GM18507 (cell line): Measurements from ENCODE around the gene PIP4K2A.

Source experiments
- DNase-seq: peaks from one replicate; pipeline ENCODE4 v3.0.0; 2011; ENCODE audit warnings: low read depth; ENCODE audit not compliant: insufficient read length; ENCODE audit errors: extremely low spot score
- FAIRE-seq: peaks from 2 replicates; lab custom pipeline; 2011; peaks lifted over from hg19 to GRCh38; lab: Jason Lieb, UNC

Gene PIP4K2A

DNA sequence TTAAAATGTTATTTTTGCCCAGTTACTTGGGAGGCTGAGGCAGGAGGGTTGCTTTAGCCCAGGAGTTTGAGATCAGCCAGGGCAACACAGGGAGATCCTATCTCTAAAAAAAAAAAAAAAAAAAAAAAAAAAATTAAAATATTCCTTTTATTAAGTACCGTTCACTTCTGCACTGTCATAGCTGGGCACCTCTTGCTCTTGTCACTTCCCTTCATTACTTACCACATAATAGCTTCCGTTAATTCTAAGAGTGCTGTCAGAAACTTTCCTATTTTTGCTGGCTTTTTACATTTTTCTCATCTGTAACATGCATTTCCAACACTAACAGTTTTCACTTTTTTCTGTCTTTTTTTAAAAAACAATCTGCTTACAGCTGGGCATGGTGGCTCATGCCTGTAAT lies 132.9 kb downstream of the PIP4K2A start:
- no peak for FAIRE-seq
- no peak for DNase-seq

DNA sequence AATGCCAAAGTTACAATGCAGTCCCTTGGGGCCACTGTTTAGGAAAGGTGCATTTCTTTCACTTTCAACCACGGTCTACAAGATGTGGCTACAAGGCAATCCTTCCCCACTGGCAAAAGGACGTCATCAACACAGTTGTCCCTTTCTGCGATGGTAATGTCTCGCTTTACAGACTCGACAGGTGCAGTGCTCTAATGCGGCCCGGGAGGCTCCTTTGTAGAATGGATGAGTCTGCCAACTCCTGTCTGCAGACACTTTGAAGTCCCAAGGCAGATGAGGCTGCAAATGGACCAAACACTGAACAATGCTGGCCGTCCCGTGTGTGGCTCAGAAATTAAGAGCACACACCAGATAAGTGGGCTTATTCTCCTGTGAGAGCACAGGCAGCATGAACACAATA lies 133.7 kb downstream of the PIP4K2A start:
- no peak for FAIRE-seq
- no peak for DNase-seq

DNA sequence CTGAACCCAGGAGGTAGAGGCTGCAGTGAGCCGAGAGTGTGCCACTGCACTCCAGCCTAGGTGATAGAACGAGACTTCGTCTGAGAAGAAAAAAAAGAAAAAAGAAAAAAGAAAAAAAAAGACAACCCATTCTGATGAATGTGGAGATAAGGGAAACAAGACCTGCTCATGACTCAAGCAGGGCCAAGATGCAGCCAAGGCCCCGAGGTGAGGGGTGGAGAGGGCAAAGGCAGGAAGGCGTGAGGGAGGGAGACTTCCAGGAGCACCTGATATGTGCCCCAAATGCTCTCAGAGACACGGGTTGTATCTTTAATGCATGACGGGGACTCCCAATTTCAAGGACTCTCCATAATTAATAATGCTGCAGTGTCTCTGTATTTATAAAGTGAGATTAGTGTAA lies 134.6 kb downstream of the PIP4K2A start:
- DNase-seq (no peak), FAIRE-seq (no peak)

DNA sequence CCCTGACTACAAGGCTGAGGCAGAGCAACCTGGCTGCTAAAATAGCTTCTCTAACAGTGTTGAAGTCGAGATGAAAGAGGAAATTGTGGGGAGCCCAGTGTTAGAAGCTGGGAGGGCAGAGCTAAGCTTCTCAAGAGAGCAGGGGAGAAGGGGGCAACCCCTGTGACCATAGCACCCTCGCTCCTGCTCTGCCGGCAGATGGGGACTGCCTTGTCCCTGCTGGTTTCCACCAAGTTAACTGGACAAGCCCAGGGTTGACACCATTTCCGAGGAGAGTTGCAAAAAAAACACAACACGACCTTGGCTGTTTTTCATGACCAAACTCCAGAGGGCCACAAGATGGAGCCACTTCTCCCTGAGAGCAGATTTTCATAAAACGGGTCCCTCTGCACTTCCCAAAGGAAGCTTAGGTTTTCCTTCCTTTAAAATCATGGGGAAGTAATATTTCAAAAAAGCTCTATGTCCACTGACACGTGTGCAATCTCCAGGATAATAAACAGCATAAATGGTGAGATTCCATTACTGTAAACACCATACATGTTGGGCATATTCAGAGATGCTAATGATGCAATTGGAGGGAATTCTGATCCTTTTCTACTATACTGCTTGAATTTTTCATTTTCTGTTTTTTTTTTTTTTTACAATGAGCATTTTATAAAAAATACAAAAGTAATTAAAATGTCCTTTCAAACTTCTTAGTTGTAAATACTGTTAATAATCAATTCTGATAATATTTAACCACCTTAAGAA lies 140.4 kb downstream of the PIP4K2A start:
- DNase-seq = no peak

DNA sequence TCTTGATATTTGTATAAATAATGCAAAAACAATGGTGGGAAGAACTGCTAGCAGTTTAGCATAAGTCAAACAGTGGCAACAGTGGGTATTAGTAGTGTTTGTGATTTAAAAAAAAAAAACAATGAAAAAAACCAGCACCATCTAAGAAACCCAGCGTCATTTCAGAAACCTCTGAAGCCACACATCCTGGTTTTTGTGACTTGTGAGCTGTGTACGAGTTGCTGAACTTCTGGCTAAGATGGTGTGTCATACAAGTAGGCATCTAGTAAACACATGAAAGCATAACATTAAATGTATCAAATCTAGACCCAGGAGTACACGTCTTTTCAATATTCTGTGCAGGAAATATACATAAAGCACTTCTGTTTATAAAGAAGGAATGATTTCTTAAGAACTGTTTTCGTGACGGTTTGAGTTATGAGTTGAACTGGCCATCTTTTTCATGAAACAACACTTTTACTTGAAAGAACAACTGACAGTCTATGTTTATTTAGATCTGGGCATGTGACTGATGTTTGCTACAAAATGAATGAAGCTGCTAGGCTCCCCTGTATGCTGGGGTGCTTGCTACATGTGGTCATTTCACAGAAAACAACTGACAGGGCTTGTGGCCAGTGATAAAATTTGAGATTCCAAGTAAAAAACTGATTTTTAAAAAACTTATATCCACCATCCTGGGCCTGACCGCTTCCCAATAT lies 143.5 kb downstream of the PIP4K2A start:
- FAIRE-seq (no peak), DNase-seq (no peak)

More for the DNA sequence above, 140.4 kb downstream of the PIP4K2A start:
- FAIRE-seq = no peak

DNA sequence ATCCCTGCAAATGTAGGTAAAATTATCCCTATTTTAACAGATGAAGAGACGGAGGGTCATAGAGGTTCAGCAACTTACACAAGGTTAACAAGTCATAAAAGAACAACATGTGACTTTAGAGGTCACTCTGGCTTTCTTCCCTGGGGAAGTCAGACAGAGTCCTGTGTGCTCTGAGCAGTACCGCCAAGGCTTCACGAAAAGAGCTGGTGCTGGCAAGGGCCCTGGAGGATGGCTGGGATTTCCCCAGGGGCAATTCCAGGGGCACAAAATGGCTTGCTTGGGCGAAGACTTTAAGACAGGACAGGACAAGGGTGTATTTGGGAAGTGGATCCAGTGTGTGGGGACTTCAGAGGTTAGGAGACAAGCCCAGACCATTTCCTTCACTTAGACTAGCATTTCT lies 144.1 kb downstream of the PIP4K2A start:
- FAIRE-seq (no peak), DNase-seq (no peak)

DNA sequence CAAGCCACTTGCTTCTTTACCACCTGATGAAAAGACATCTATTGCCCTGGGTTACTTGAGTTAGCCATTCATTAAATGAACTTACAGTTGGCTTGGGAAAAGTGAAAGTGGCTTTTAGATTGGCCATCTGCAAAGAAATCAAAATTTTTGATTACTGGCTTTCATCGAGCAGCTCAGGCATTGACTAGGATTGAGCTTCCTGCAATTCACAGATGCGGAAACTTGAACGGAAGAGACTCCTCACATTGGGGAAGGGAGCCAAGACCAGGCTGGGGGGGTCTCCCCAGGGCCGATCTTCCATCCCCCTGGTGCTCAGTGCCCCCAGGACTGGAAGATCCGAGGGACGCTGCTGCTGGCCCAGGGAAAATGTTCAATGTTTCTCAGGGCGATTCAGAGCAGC lies 145.4 kb downstream of the PIP4K2A start:
- DNase-seq (no peak), FAIRE-seq (no peak)

DNA sequence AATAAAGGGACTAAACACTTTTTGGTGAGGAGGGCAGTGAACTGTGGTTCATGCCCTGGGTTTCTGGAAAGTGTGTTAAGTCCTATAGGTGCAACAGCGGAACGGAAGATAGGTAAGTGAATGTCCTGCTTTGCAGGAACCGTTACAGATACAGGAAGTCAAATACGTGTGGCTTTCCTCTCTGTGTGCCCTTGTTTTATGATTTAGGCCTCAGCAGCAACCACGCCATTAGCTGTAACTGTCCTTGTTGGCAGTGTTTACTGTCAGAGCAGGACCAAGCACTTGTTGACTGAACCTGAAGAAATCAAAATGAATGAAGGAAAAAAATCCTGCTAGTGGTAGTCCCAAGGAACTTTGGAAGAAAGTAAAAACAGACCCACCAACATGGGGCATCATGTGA lies 150.3 kb downstream of the PIP4K2A start:
- DNase-seq = no peak
- FAIRE-seq = no peak

DNA sequence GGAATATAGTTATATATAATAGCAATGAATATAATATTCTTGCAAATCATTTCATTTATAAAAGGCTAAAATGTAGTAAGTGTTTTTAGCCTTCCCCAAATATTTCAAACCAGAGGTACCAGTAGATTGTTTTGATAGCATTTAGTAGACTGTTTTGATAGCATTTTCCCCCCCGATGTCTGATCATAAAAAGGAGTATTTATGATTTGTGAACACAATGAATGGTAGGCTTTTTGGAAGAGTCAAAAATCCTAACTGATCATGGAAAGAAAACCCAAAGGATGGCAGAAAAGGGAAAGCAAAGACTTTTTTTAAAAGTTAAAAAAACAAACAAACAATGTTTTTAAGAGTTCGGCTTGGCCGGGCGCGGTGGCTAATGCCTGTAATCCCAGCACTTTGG lies 152.5 kb downstream of the PIP4K2A start:
- no peak for FAIRE-seq
- no peak for DNase-seq

DNA sequence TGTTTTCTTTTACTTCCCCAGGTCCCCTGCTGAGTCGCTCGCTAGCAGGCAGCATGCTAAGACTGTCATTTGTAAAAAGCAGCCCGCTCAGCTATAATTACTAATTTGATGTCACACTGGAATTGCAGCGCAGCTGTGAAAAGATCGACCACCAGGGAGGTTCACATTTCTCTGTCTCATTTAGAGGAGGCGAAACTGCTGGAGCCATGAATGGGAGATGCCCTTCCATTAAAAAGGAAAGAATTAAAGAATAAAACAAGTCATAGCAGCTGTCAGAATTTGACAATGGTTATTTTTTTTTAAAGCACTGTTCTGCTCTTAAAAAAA lies 153.5 kb downstream of the PIP4K2A start:
- FAIRE-seq = no peak

DNA sequence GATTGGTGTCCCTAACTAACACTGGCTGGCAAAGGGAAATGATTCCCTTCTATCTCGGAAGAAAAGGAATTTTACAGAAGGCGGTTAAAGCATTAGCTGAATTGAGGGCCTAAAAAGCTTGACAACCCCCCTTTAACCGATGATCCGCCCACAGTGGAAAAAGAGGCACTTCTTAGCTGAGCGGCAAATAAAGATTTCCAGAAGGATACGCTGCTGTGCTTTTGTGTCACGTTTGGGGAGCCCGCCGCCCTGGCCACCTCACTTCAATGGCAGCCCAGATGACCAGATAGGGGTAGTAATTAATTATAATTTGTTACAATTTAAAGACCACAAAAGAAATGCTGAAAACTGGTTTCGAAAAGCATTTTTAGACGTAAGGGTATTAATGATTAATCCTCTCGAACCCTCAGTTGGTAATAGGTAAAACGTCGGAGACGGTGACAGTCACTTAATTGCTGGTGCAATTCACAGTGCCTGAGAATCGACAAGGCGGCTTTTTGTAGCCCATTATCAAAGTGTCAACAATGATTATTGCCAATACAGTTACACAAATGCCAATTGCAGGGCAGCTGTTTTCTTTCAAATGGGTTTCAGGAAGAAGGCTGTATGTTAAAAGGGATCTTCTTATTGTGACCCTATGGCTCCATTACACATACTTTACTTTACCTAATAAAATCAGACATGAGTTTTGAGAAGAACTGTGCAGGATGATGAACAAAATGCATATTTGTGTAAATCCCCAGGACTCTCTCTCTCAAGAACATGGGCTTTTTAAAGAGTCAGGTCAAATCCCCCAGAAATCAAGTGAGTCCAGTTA lies 154.1 kb downstream of the PIP4K2A start:
- DNase-seq = no peak
- FAIRE-seq = no peak

More for the DNA sequence above, 153.5 kb downstream of the PIP4K2A start:
- no peak for DNase-seq

DNA sequence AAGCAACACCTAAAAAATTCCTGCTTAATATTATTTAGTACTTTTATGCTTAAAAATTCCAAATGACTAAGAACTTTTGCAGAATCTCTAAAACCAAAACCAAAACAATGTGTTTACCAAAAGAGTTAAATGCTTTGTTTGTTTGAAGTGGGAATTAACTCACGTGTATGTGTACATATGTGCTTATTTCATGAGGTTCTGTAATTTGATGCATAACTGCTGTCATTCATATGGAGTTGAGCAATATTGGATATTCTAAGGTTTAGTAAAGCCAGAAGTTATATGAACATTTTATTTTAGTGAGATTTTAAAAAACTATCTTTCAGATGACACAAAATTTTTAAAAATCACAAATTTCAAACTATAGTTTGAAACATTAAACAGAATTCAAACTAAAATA lies 157.1 kb downstream of the PIP4K2A start:
- FAIRE-seq (no peak), DNase-seq (no peak)

DNA sequence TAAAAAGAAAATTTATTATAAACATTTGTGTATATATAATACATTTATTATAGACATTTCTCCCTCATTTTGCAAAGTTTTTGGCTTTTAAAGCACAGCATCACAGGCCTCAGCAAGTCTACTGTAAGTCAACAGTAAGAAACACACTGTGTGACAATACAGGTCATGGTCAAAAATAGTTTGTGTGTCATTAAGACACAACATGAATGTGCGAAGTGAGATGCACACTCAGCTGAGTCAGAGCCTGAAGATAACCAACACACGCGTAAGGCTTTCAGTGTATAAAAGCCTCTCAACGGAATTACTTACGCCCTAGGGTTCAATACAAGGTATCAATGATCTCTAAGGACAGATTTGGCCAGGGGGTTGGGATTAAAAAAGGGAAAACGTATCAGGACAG lies 157.6 kb downstream of the PIP4K2A start:
- DNase-seq (no peak), FAIRE-seq (no peak)

DNA sequence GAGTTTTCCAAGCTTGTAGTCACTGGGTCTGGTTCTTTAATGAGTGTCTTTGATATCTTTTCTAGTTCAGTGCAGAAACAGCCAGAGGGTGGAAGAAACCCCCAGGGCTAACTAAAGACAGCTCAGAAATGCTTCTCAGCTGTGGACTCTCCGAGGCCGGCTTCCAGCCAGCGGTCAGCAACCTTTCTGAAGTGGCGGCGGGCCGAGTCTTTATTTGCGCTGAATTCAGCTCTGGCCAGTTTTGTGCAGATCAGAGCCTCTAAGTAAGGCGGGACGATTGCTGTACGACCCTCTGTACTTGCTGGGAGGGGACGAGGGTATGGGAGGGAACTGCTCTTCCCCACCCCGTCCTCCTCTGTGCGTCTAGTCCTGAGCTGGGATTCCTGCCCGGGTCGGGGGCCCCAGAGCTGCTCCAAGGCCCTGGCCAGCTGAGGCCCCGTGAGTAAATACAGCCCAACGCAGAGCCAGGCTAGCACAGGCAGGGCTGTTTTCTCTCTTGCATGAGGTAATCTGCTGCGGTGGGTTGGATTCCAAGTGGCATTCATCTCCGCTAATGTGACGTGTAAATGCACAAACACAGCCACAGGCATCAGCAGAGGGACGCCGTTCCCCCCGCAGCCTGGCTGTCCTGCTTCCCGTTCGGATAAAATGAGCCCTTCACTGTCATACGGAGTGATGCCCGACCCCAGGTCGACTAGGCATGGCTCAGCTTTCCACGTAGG lies 159.8 kb downstream of the PIP4K2A start:
- FAIRE-seq (no peak), DNase-seq (no peak)

DNA sequence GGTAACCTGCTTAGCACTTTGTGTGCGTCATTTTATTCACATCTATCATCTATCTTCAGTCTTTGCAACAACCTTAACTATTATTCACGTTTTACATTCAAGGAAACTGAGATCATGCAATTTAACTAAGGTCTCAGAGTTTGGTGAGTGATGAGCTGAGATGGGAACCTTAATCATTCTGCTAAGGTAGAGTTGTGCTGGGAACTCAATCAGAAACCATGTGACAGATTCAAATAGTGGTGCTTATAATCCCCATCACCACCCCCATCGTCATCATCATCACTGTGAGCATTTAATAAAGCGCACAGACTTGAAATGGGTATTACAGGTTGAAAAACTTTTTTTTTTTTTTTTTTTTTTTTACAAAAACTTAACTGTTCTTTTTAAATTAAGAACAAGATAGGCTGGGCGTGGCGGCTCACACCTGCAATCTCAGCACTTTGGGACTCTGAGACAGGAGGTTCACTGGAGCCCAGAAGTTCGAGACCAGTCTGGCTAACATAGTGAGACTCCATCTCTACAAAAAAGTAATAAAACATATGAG lies 160.9 kb downstream of the PIP4K2A start:
- no peak for FAIRE-seq

DNA sequence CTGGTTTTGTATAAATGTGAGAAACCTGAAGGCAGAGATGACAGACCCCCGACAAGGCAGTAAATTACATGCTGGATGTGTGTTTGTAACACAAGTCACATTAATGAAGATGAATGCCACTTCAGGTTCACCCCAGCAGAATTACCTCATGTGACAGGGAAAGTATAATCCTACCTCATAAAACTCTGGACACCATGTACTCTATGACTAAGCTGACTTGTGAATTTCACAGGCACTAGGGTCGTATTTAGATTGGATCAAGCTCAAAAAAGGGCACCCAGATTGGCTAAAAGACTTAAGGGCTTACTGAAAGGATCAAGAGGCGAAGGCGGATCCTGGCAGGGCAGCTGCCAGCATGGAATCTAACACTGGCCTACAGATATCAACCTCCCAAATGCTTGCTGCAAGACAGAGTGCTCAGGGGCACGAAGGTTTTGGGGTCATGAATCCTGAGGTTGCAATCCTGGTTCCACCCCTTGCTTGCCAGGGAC lies 161.4 kb downstream of the PIP4K2A start:
- DNase-seq = no peak
- no peak for FAIRE-seq

More for the DNA sequence above, 160.9 kb downstream of the PIP4K2A start:
- DNase-seq = no peak

DNA sequence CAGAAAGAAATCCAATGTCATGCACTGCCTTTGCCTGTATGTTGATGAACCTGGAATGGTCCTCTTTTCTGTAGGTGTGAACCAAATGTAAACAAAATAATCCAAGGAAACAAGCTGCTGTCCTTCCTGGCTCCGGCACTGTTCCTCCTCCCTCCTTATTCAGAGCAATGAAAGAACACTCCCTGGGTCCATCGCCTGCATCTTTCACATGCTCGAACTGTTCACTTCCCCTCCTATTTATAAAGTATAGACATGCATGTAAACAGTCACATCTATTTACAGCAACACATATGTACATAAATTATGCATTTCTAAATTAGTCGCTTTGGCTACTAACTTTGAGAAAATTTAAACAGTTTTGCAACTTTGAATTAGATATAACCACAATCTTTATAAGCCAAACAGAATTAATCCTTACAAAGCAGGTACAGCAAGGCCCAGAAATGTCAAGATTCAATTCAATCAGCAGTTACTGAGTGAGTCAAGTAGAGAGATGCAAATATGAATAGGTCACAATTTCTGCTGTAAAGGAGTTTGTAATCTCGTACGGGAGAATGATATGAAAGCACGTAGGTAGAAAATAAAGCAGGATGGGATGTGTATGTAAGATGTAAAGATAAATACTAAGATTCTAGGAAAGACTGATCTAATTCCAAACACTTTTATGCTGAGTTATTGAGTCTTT lies 162.6 kb downstream of the PIP4K2A start:
- FAIRE-seq = no peak
- no peak for DNase-seq

DNA sequence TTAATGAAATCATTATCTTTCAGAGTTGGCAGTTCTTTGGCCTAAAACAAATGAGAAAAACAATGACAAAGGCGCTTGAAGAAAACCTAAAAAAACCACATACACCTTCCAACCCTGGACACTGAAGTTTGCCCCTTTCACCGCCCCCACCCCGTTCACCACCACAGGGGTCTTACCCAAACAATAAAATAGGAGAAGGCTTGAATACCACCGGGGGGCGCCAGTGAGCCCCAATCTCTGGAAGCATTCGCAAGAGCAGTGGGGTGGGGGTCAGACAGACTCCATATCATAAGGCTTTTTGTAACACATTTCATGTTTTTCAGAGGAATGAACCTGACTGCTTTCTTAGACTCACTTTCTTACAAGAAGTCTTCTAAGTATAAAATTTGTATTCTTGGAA lies 163.6 kb downstream of the PIP4K2A start:
- FAIRE-seq (no peak), DNase-seq (no peak)

DNA sequence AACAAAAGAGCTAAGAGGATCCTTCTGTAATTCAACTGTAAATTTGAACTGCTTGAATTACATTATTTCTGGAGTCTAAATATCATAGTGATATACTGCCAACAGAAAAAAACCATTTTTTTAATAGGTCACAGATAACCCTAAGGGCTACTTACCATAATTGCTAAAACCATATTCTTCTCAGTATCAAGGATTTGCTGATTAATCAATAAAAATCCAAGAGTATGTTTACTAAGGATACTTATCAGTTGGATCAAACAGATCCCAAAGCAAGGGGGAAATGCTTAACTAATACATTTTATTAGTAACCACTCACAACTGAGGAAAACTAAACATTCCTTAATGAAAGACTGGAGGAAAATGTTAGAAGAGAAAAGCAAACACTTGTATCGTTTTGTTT lies 166.0 kb downstream of the PIP4K2A start:
- DNase-seq (no peak), FAIRE-seq (no peak)
